NB4 (cell line): Measurements from ENCODE around the gene TADA2A.
A peak's percentile ranks its signal among the peaks of the same experiment; 100 is the strongest.
"Not testable (repeated sequence)": the region's sequence is repeated elsewhere in the genome, so short reads cannot be mapped to it uniquely, and the experiment has no call there.

Source experiments
- DNase-seq: peaks from one replicate; pipeline ENCODE4 v3.0.0; 2010; ENCODE audit warnings: low read depth
- H3K4me3 ChIP-seq: one replicate; pipeline ENCODE4 v1.5.1; 2011; ENCODE audit warnings: mild to moderate bottlenecking, low read depth, low read length, moderate library complexity
- CTCF ChIP-seq: IDR thresholded peaks from one replicate; pipeline ENCODE4 v1.5.1; 2012; ENCODE audit warnings: low read depth, low read length
- MAX ChIP-seq: IDR thresholded peaks from 2 replicates; pipeline ENCODE4 v1.6.1; 2011; ENCODE audit warnings: low read depth, low read length
- MYC ChIP-seq: IDR thresholded peaks from 2 replicates; pipeline ENCODE4 v1.6.1; 2011; ENCODE audit warnings: low read depth, low read length
- POLR2A ChIP-seq: IDR thresholded peaks from 2 replicates; pipeline ENCODE4 v1.6.1; 2011; ENCODE audit warnings: mild to moderate bottlenecking; ENCODE audit not compliant: insufficient read length; ENCODE audit errors: extremely low read depth

The TADA2A gene

GRCh38 chr17:37391146-37391545 is 15.5 kb upstream of the TADA2A start:
- TF ChIP-seq MAX (no peak), POLR2A (no peak), MYC (no peak), CTCF (no peak)
- H3K4me3 ChIP-seq, result no peak overlapping the region

GRCh38 chr17:37392024-37392590 is 14.6 kb upstream of the TADA2A start:
- TF ChIP-seq MAX (no peak), CTCF (no peak), POLR2A (no peak), MYC (no peak)
- H3K4me3 ChIP-seq, result no peak overlapping the region
- no peak for DNase-seq

More at GRCh38 chr17:37391146-37391545, 15.5 kb upstream of the TADA2A start:
- DNase-seq, result no peak

- no peak overlapping the region for H3K4me3 ChIP-seq
- no peak for DNase-seq
- no peak for TF ChIP-seq CTCF
- no peak for TF ChIP-seq MYC
- no peak for TF ChIP-seq POLR2A
- TF ChIP-seq MAX, result no peak
Observed at GRCh38 chr17:37393352-37393751, 13.3 kb upstream of the TADA2A start.

GRCh38 chr17:37399265-37399803 is 7.4 kb upstream of the TADA2A start:
- no peak for DNase-seq
- no peak for TF ChIP-seq POLR2A
- TF ChIP-seq MYC, result no peak
- no peak for TF ChIP-seq CTCF
- no peak for TF ChIP-seq MAX
- H3K4me3 ChIP-seq, result no peak overlapping the region

GRCh38 chr17:37400505-37400904 is 6.2 kb upstream of the TADA2A start:
- TF ChIP-seq CTCF (no peak), MAX (no peak), POLR2A (no peak), MYC (no peak)
- H3K4me3 ChIP-seq, result no peak overlapping the region
- no peak for DNase-seq

- peak overlapping the region; percentile 99 for H3K4me3 ChIP-seq
- not testable (repeated sequence) for DNase-seq
Observed at GRCh38 chr17:37405522-37405921, 1.2 kb upstream of the TADA2A start.
